LNCAP (cell line): ENCODE results near the gene UROS.

ENCODE experiments used
- CTCF ChIP-seq: fragments of 450-650 bp; IDR thresholded peaks from 2 replicates; pipeline ENCODE4 v1.5.1; 2017; ENCODE audit warnings: mild to moderate bottlenecking

The UROS gene

GRCh38 chr10:125812128-125812750, 10.8 kb downstream of the UROS start:
- no peak for TF ChIP-seq CTCF

- TF ChIP-seq CTCF: no peak
These were observed 11.8 kb downstream of the UROS start for GRCh38 chr10:125811251-125811650.

GRCh38 chr10:125808047-125808446, 15.0 kb downstream of the UROS start:
- TF ChIP-seq CTCF: no peak

- TF ChIP-seq CTCF: no peak
These were observed 20.3 kb downstream of the UROS start for GRCh38 chr10:125802739-125803138.

- no peak for TF ChIP-seq CTCF
These were observed 20.9 kb downstream of the UROS start for GRCh38 chr10:125802131-125802530.

- no peak for TF ChIP-seq CTCF
These were observed 21.5 kb downstream of the UROS start for GRCh38 chr10:125801574-125801973.

GRCh38 chr10:125799451-125800182, 23.4 kb downstream of the UROS start:
- TF ChIP-seq CTCF: no peak
